ENCODE results near the gene KRTAP20-2.

DNA sequence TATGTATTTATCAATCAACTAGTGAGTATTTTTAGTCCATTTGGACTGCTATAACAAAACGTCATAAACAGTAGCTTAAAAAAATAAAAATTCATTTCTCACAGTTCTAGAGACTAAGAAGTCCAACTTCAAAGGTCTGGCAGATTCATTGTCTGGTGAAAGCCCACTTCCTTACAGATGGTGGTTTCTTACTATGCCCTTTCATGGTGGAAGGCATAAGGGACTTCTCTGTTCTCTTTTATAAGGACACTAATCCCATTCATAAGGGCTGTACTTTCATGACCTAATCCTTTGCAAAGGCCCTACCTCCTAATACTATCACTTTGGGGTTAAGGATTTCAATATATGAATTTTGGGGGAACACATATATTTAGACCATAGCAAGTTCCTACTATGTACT, 45.6 kb downstream of the KRTAP20-2 start:
- TF ChIP-seq, protein P1, sequence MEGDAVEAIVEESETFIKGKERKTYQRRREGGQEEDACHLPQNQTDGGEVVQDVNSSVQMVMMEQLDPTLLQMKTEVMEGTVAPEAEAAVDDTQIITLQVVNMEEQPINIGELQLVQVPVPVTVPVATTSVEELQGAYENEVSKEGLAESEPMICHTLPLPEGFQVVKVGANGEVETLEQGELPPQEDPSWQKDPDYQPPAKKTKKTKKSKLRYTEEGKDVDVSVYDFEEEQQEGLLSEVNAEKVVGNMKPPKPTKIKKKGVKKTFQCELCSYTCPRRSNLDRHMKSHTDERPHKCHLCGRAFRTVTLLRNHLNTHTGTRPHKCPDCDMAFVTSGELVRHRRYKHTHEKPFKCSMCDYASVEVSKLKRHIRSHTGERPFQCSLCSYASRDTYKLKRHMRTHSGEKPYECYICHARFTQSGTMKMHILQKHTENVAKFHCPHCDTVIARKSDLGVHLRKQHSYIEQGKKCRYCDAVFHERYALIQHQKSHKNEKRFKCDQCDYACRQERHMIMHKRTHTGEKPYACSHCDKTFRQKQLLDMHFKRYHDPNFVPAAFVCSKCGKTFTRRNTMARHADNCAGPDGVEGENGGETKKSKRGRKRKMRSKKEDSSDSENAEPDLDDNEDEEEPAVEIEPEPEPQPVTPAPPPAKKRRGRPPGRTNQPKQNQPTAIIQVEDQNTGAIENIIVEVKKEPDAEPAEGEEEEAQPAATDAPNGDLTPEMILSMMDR (IDR thresholded peaks at IDR 0.05; ENCODE audit: poor library complexity): no peak
- TF ChIP-seq EZH2 (IDR thresholded peaks at IDR 0.05; ENCODE audit: borderline replicate concordance) (no peak), EZH2phosphoT487 (IDR thresholded peaks at IDR 0.05; ENCODE audit: low read depth, severe bottlenecking, unreplicated experiment) (no peak)
